ENCODE results near the gene GRID1.

Gene GRID1

GRCh38 chr10:86339226-86339865, 27.2 kb downstream of the GRID1 start:
- no peaks in the 10 kb centered on the region for H3K9me3 ChIP-seq (ENCODE audit: control insufficient read depth in 2 of 2, low read length in 2 of 2)
- H3K36me3 ChIP-seq (ENCODE audit: control insufficient read depth in 2 of 2, insufficient read depth in 2 of 2, low read length in 2 of 2), result no peaks in the 10 kb centered on the region
- no peak overlapping the region for H3K9ac ChIP-seq (ENCODE audit: low read depth in 1 of 2, low read length in 2 of 2)
- no peaks in the 10 kb centered on the region for H3K4me1 ChIP-seq (ENCODE audit: control insufficient read depth in 2 of 2, insufficient read depth in 2 of 2, low read length in 2 of 2)
- no peak overlapping the region for H3K4me3 ChIP-seq (ENCODE audit: low read length in 2 of 2)
- no peak overlapping the region for H3K27ac ChIP-seq (ENCODE audit: low read depth in 2 of 2, low read length in 2 of 2)
- no peaks in the 10 kb centered on the region for H3K27me3 ChIP-seq (ENCODE audit: control insufficient read depth in 2 of 2, insufficient read depth in 2 of 2, low read length in 2 of 2)

GRCh38 chr10:86337121-86337601, 29.4 kb downstream of the GRID1 start:
- Histone ChIP-seq H3K4me1 (ENCODE audit: control insufficient read depth in 2 of 2, insufficient read depth in 2 of 2, low read length in 2 of 2) (no peaks in the 10 kb centered on the region), H3K9ac (ENCODE audit: low read depth in 1 of 2, low read length in 2 of 2) (no peak overlapping the region), H3K27ac (ENCODE audit: low read depth in 2 of 2, low read length in 2 of 2) (no peak overlapping the region), H3K9me3 (ENCODE audit: control insufficient read depth in 2 of 2, low read length in 2 of 2) (no peaks in the 10 kb centered on the region), H3K36me3 (ENCODE audit: control insufficient read depth in 2 of 2, insufficient read depth in 2 of 2, low read length in 2 of 2) (no peaks in the 10 kb centered on the region), H3K4me3 (ENCODE audit: low read length in 2 of 2) (no peak overlapping the region), H3K27me3 (ENCODE audit: control insufficient read depth in 2 of 2, insufficient read depth in 2 of 2, low read length in 2 of 2) (no peaks in the 10 kb centered on the region)

GRCh38 chr10:86336341-86336740, 30.3 kb downstream of the GRID1 start:
- Histone ChIP-seq H3K9ac (ENCODE audit: low read depth in 1 of 2, low read length in 2 of 2) (no peak overlapping the region), H3K9me3 (ENCODE audit: control insufficient read depth in 2 of 2, low read length in 2 of 2) (no peaks in the 10 kb centered on the region), H3K4me1 (ENCODE audit: control insufficient read depth in 2 of 2, insufficient read depth in 2 of 2, low read length in 2 of 2) (no peaks in the 10 kb centered on the region), H3K27ac (ENCODE audit: low read depth in 2 of 2, low read length in 2 of 2) (no peak overlapping the region), H3K4me3 (ENCODE audit: low read length in 2 of 2) (no peak overlapping the region), H3K27me3 (ENCODE audit: control insufficient read depth in 2 of 2, insufficient read depth in 2 of 2, low read length in 2 of 2) (no peaks in the 10 kb centered on the region), H3K36me3 (ENCODE audit: control insufficient read depth in 2 of 2, insufficient read depth in 2 of 2, low read length in 2 of 2) (no peaks in the 10 kb centered on the region)

- Histone ChIP-seq H3K9ac (ENCODE audit: low read depth in 1 of 2, low read length in 2 of 2) (no peak overlapping the region), H3K27me3 (ENCODE audit: control insufficient read depth in 2 of 2, insufficient read depth in 2 of 2, low read length in 2 of 2) (no peaks in the 10 kb centered on the region), H3K36me3 (ENCODE audit: control insufficient read depth in 2 of 2, insufficient read depth in 2 of 2, low read length in 2 of 2) (no peaks in the 10 kb centered on the region), H3K27ac (ENCODE audit: low read depth in 2 of 2, low read length in 2 of 2) (no peak overlapping the region), H3K4me1 (ENCODE audit: control insufficient read depth in 2 of 2, insufficient read depth in 2 of 2, low read length in 2 of 2) (no peaks in the 10 kb centered on the region), H3K4me3 (ENCODE audit: low read length in 2 of 2) (no peak overlapping the region), H3K9me3 (ENCODE audit: control insufficient read depth in 2 of 2, low read length in 2 of 2) (no peaks in the 10 kb centered on the region)
These were observed 30.8 kb downstream of the GRID1 start for GRCh38 chr10:86335831-86336230.

- Histone ChIP-seq H3K27me3 (ENCODE audit: control insufficient read depth in 2 of 2, insufficient read depth in 2 of 2, low read length in 2 of 2) (no peaks in the 10 kb centered on the region), H3K27ac (ENCODE audit: low read depth in 2 of 2, low read length in 2 of 2) (no peak overlapping the region), H3K9ac (ENCODE audit: low read depth in 1 of 2, low read length in 2 of 2) (no peak overlapping the region), H3K9me3 (ENCODE audit: control insufficient read depth in 2 of 2, low read length in 2 of 2) (no peaks in the 10 kb centered on the region), H3K4me1 (ENCODE audit: control insufficient read depth in 2 of 2, insufficient read depth in 2 of 2, low read length in 2 of 2) (no peaks in the 10 kb centered on the region), H3K36me3 (ENCODE audit: control insufficient read depth in 2 of 2, insufficient read depth in 2 of 2, low read length in 2 of 2) (no peaks in the 10 kb centered on the region), H3K4me3 (ENCODE audit: low read length in 2 of 2) (no peak overlapping the region)
These were observed 31.3 kb downstream of the GRID1 start for GRCh38 chr10:86335257-86335656.

GRCh38 chr10:86334488-86335085, 32.0 kb downstream of the GRID1 start:
- no peak overlapping the region for H3K4me3 ChIP-seq (ENCODE audit: low read length in 2 of 2)
- H3K9me3 ChIP-seq (ENCODE audit: control insufficient read depth in 2 of 2, low read length in 2 of 2), result no peaks in the 10 kb centered on the region
- no peaks in the 10 kb centered on the region for H3K36me3 ChIP-seq (ENCODE audit: control insufficient read depth in 2 of 2, insufficient read depth in 2 of 2, low read length in 2 of 2)
- no peak overlapping the region for H3K27ac ChIP-seq (ENCODE audit: low read depth in 2 of 2, low read length in 2 of 2)
- H3K27me3 ChIP-seq (ENCODE audit: control insufficient read depth in 2 of 2, insufficient read depth in 2 of 2, low read length in 2 of 2), result no peaks in the 10 kb centered on the region
- H3K9ac ChIP-seq (ENCODE audit: low read depth in 1 of 2, low read length in 2 of 2), result no peak overlapping the region
- no peaks in the 10 kb centered on the region for H3K4me1 ChIP-seq (ENCODE audit: control insufficient read depth in 2 of 2, insufficient read depth in 2 of 2, low read length in 2 of 2)

GRCh38 chr10:86333826-86334487, 32.6 kb downstream of the GRID1 start:
- no peaks in the 10 kb centered on the region for H3K36me3 ChIP-seq (ENCODE audit: control insufficient read depth in 2 of 2, insufficient read depth in 2 of 2, low read length in 2 of 2)
- H3K27ac ChIP-seq (ENCODE audit: low read depth in 2 of 2, low read length in 2 of 2), result no peak overlapping the region
- H3K9me3 ChIP-seq (ENCODE audit: control insufficient read depth in 2 of 2, low read length in 2 of 2), result no peaks in the 10 kb centered on the region
- no peak overlapping the region for H3K9ac ChIP-seq (ENCODE audit: low read depth in 1 of 2, low read length in 2 of 2)
- H3K27me3 ChIP-seq (ENCODE audit: control insufficient read depth in 2 of 2, insufficient read depth in 2 of 2, low read length in 2 of 2), result no peaks in the 10 kb centered on the region
- H3K4me1 ChIP-seq (ENCODE audit: control insufficient read depth in 2 of 2, insufficient read depth in 2 of 2, low read length in 2 of 2), result no peaks in the 10 kb centered on the region
- H3K4me3 ChIP-seq (ENCODE audit: low read length in 2 of 2), result no peak overlapping the region

GRCh38 chr10:86331861-86332260, 34.7 kb downstream of the GRID1 start:
- H3K9me3 ChIP-seq (ENCODE audit: control insufficient read depth in 2 of 2, low read length in 2 of 2), result no peaks in the 10 kb centered on the region
- no peaks in the 10 kb centered on the region for H3K36me3 ChIP-seq (ENCODE audit: control insufficient read depth in 2 of 2, insufficient read depth in 2 of 2, low read length in 2 of 2)
- no peaks in the 10 kb centered on the region for H3K27me3 ChIP-seq (ENCODE audit: control insufficient read depth in 2 of 2, insufficient read depth in 2 of 2, low read length in 2 of 2)
- no peaks in the 10 kb centered on the region for H3K4me1 ChIP-seq (ENCODE audit: control insufficient read depth in 2 of 2, insufficient read depth in 2 of 2, low read length in 2 of 2)
- H3K27ac ChIP-seq (ENCODE audit: low read depth in 2 of 2, low read length in 2 of 2), result no peak overlapping the region
- no peak overlapping the region for H3K9ac ChIP-seq (ENCODE audit: low read depth in 1 of 2, low read length in 2 of 2)
- H3K4me3 ChIP-seq (ENCODE audit: low read length in 2 of 2), result no peak overlapping the region

- Histone ChIP-seq H3K4me1 (ENCODE audit: control insufficient read depth in 2 of 2, insufficient read depth in 2 of 2, low read length in 2 of 2) (no peaks in the 10 kb centered on the region), H3K36me3 (ENCODE audit: control insufficient read depth in 2 of 2, insufficient read depth in 2 of 2, low read length in 2 of 2) (no peaks in the 10 kb centered on the region), H3K9me3 (ENCODE audit: control insufficient read depth in 2 of 2, low read length in 2 of 2) (no peaks in the 10 kb centered on the region), H3K4me3 (ENCODE audit: low read length in 2 of 2) (no peak overlapping the region), H3K27ac (ENCODE audit: low read depth in 2 of 2, low read length in 2 of 2) (no peak overlapping the region), H3K9ac (ENCODE audit: low read depth in 1 of 2, low read length in 2 of 2) (no peak overlapping the region), H3K27me3 (ENCODE audit: control insufficient read depth in 2 of 2, insufficient read depth in 2 of 2, low read length in 2 of 2) (no peaks in the 10 kb centered on the region)
These were observed 35.5 kb downstream of the GRID1 start for GRCh38 chr10:86330778-86331763.
